Liver (tissue), 9 donors: ENCODE measurements around the gene RNF217. TPM values are rescaled to one million over a fixed set of nuclear protein-coding genes. Genes with fewer than 3 reads are reported as not detected.

Experiments used
- DNase-seq: peaks from one replicate; pipeline ENCODE4 v3.0.0-alpha.2; 2017; ENCODE audit warnings: low spot score
- H3K27ac ChIP-seq, 2 donors: one replicate each; pipeline ENCODE4 v1.7.0; 2013; ENCODE audit warnings: inconsistent platforms in 2 of 2, low read length in 2 of 2, control low read depth in 1 of 2, low read depth in 1 of 2, mild to moderate bottlenecking in 1 of 2
- H3K27me3 ChIP-seq, 4 donors: one replicate each; pipeline versions ENCODE4 v1.6.1 to v1.7.0; 2013; ENCODE audit warnings: low read length in 3 of 4, inconsistent platforms in 1 of 4, mild to moderate bottlenecking in 1 of 4, moderate library complexity in 1 of 4; ENCODE audit not compliant: control insufficient read depth in 4 of 4, insufficient read depth in 4 of 4
- H3K36me3 ChIP-seq, 4 donors: one replicate each; pipeline versions ENCODE4 v1.6.1 to v1.7.0; 2013; ENCODE audit warnings: low read length in 3 of 4, mild to moderate bottlenecking in 3 of 4, low read depth in 1 of 4, moderate library complexity in 1 of 4; ENCODE audit not compliant: control insufficient read depth in 4 of 4, insufficient read depth in 3 of 4
- H3K4me1 ChIP-seq, 4 donors: one replicate each; pipeline versions ENCODE4 v1.6.1 to v1.7.0; 2013; ENCODE audit warnings: low read length in 3 of 4, mild to moderate bottlenecking in 3 of 4, moderate library complexity in 1 of 4; ENCODE audit not compliant: control insufficient read depth in 4 of 4, insufficient read depth in 4 of 4
- H3K4me3 ChIP-seq, 3 donors: one replicate each; pipeline versions ENCODE4 v1.6.1 to v1.7.0; 2013; ENCODE audit warnings: low read length in 3 of 3, control low read depth in 1 of 3, low read depth in 1 of 3, mild to moderate bottlenecking in 1 of 3
- H3K9ac ChIP-seq, 2 donors: one replicate each; pipeline ENCODE4 v1.7.0; 2013; ENCODE audit warnings: low read length in 2 of 2, mild to moderate bottlenecking in 2 of 2, moderate library complexity in 2 of 2, control low read depth in 1 of 2, low read depth in 1 of 2
- H3K9me3 ChIP-seq, 4 donors: one replicate each; pipeline versions ENCODE4 v1.6.1 to v1.7.0; 2013; ENCODE audit warnings: low read length in 3 of 4; ENCODE audit not compliant: control insufficient read depth in 4 of 4
- EGR1 ChIP-seq, 2 donors: IDR thresholded peaks; 2 replicates each; pipeline ENCODE4 v1.6.1; 2016 to 2018; ENCODE audit warnings: antibody characterized with exemption in 2 of 2, low read depth in 2 of 2
- GABPA ChIP-seq, 2 donors: IDR thresholded peaks in 1 of 2; conservative IDR thresholded peaks in 1 of 2; 2 replicates each; pipeline ENCODE4 v1.6.1; 2016; ENCODE audit warnings: antibody characterized with exemption in 2 of 2, mild to moderate bottlenecking in 1 of 2, moderate library complexity in 1 of 2
- HNF4A ChIP-seq, 2 donors: conservative IDR thresholded peaks; 2 replicates each; pipeline ENCODE4 v1.6.1; 2016; ENCODE audit warnings: antibody characterized with exemption in 2 of 2, mild to moderate bottlenecking in 2 of 2
- RXRA ChIP-seq, 2 donors: IDR thresholded peaks; 2 replicates each; pipeline ENCODE4 v1.6.1; 2017 to 2018; ENCODE audit warnings: antibody characterized with exemption in 2 of 2, mild to moderate bottlenecking in 1 of 2
- SP1 ChIP-seq: IDR thresholded peaks from 2 replicates; pipeline ENCODE4 v1.6.1; 2018; ENCODE audit warnings: antibody characterized with exemption, mild to moderate bottlenecking
- TAF1 ChIP-seq: conservative IDR thresholded peaks from 2 replicates; pipeline ENCODE4 v1.6.1; 2016; ENCODE audit warnings: antibody characterized with exemption, mild to moderate bottlenecking
- YY1 ChIP-seq: IDR thresholded peaks from 2 replicates; pipeline ENCODE4 v1.6.1; 2016; ENCODE audit warnings: antibody characterized with exemption, mild to moderate bottlenecking
- WGBS: extraction: QIAGEN DNeasy Blood & Tissue Kit; methylation state at CpG from one replicate; pipeline ENCODE4 v1.1.7; 2013; 5-methylcytosine and 5-hydroxymethylcytosine counted together
- polyA plus RNA-seq, 2 donors: library from polyadenylated mRNA; stranded (reverse) in 1 of 2; unstranded in 1 of 2; fragments of 200-250 nt in 1 of 2; fragments of >200 nt in 1 of 2; fragmentation: Nextera tagmentation in 1 of 2; extraction: Ambion mirVana in 1 of 2; gene quantifications; one replicate each; pipeline versions ENCODE4 v1.2.1 to v1.2.3, GENCODE V29; 2013 to 2015
- total RNA-seq, 2 donors: library from RNA; depleted of rRNA; stranded (reverse); fragments of >200 nt; gene quantifications; one replicate each; pipeline ENCODE4 v1.2.3, GENCODE V29; 2014
- TF ChIP-seq, protein P1 (sequence below): IDR thresholded peaks from 2 replicates; pipeline ENCODE4 v1.6.1; 2016; ENCODE audit warnings: antibody characterized with exemption
- TF ChIP-seq, protein P2 (sequence below): fragments of 150-350 bp; IDR thresholded peaks from 2 replicates; pipeline ENCODE4 v1.5.1; 2017; ENCODE audit warnings: improper control_type of control experiment, low read depth, low read length; ENCODE audit not compliant: missing input control
- TF ChIP-seq, protein P3 (sequence below): IDR thresholded peaks from 2 replicates; pipeline ENCODE4 v1.6.1; 2016; ENCODE audit warnings: antibody characterized with exemption, mild to moderate bottlenecking
- donor health status: healthy.
- donor health status: healthy.
- donor health status: healthy.
- donor health status: healthy.
- donor health status: healthy.

The RNF217 gene
- total and polyA plus RNA-seq, 4 donors, result 2.3 to 18.3 (median 4.1) TPM

DNA sequence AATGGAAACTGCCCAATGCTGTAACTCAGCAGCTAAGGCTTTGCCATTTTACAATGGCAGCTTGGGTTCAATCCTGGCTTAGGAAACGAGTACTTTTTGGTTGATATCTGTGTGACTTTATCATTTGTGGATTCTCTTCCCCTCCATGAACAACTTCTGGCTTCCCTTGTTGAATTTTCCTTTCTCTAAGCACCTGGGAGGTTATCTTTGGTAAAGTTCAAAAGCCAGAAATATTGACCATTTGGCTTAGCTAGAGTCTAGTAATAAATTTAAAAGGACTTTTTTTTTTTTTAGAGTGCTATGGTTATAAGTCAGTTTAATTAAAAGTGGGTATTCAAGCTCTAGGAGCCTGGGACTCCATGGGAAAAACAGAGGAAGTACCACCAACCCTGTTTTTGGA is 159.7 kb downstream of the RNF217 start:
- peak; percentile 32 for TF ChIP-seq YY1
- TF ChIP-seq, protein P1, sequence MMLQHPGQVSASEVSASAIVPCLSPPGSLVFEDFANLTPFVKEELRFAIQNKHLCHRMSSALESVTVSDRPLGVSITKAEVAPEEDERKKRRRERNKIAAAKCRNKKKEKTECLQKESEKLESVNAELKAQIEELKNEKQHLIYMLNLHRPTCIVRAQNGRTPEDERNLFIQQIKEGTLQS, result no peak
- TF ChIP-seq HNF4A (conservative IDR thresholded peaks at IDR 0.05), result peak; percentile 32 to 58
- TF ChIP-seq RXRA (IDR thresholded peaks at IDR 0.05), result peak in 1 of 2 donors; percentile 36
- no peaks in the 10 kb centered on the region for H3K9me3 ChIP-seq
- no peak overlapping the region for H3K4me3 ChIP-seq
- H3K4me1 ChIP-seq, result peaks cover 0 to 22% (median 17%) of the 10 kb centered on the region in 4 donors
- DNase-seq, result no peak
- no peak overlapping the region for H3K27ac ChIP-seq
- H3K36me3 ChIP-seq, result no peaks in the 10 kb centered on the region
- H3K27me3 ChIP-seq, result no peaks in the 10 kb centered on the region
- H3K9ac ChIP-seq, result no peak overlapping the region
- 26% methylated on average over 1 of the region's 1 CpG for WGBS

DNA sequence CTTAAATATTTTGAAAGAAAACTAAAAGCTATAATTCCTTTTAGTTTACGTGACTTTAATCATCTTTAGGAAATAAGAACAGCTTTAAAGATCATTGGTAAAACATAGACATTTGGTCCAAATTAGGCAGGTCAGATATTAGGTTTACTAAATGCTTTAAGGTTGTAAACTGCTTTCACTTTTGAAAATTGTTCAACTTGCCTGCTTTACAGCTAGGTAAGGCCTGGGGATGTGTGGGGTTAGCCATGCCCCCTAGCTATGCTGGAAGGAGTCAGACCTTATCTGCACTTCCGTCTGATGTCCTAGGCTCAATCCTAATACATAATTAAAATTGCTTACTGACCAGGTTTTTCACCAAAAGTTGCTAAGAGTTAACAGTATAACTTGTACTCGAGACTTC is 160.8 kb downstream of the RNF217 start:
- Histone ChIP-seq H3K9ac (peak overlapping the region in 1 of 2 donors; percentile 26), H3K36me3 (no peaks in the 10 kb centered on the region), H3K4me3 (peak overlapping the region; percentile 18 to 66 (median 34)), H3K9me3 (no peaks in the 10 kb centered on the region), H3K4me1 (peaks cover 0 to 22% (median 17%) of the 10 kb centered on the region in 4 donors), H3K27ac (peak overlapping the region in 1 of 2 donors; percentile 64), H3K27me3 (no peaks in the 10 kb centered on the region)
- DNase-seq, result no peak
- TF ChIP-seq GABPA (IDR thresholded peaks at IDR 0.05 in 1 of 2, conservative IDR thresholded peaks at IDR 0.05 in 1 of 2) (peak in 1 of 2 donors; percentile 48), SP1 (peak; percentile 18)
- TF ChIP-seq, protein P2, sequence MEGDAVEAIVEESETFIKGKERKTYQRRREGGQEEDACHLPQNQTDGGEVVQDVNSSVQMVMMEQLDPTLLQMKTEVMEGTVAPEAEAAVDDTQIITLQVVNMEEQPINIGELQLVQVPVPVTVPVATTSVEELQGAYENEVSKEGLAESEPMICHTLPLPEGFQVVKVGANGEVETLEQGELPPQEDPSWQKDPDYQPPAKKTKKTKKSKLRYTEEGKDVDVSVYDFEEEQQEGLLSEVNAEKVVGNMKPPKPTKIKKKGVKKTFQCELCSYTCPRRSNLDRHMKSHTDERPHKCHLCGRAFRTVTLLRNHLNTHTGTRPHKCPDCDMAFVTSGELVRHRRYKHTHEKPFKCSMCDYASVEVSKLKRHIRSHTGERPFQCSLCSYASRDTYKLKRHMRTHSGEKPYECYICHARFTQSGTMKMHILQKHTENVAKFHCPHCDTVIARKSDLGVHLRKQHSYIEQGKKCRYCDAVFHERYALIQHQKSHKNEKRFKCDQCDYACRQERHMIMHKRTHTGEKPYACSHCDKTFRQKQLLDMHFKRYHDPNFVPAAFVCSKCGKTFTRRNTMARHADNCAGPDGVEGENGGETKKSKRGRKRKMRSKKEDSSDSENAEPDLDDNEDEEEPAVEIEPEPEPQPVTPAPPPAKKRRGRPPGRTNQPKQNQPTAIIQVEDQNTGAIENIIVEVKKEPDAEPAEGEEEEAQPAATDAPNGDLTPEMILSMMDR, result no peak
- 49% methylated on average over 3 of the region's 3 CpGs for WGBS

DNA sequence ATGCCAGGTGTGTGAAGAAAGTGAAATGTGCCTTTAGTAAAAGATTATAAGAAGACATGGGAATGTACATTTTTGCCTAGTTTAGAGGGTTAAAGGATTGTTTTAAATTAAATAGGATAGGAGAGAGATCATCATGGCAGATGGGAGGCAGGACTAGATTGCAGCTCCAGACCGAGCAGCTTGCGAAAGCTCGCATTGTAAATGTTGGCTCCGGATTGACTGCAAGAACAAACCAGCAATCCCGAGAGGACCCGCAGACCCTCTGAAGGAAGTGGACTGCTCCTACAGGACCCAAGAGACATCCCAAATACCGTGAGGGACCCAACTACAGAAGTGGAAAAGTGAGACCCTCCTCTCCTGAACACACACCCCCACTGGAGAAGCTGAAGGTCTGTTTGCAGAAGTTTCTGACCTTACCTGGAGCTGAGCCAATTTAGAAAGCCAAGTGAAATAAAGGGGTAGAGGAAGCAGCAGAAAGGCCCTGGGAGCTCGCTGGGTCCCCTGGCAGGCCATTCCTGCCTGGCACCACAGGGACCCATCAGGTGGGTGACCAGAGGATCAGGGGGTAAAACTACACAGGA is 161.3 kb downstream of the RNF217 start:
- DNase-seq, result no peak
- no peaks in the 10 kb centered on the region for H3K36me3 ChIP-seq
- H3K9ac ChIP-seq, result peak overlapping the region; percentile 26 to 39
- H3K9me3 ChIP-seq, result no peaks in the 10 kb centered on the region
- 32% methylated on average over 8 of the region's 8 CpGs for WGBS
- peak overlapping the region; percentile 34 to 66 (median 49) for H3K4me3 ChIP-seq
- H3K27me3 ChIP-seq, result no peaks in the 10 kb centered on the region
- H3K27ac ChIP-seq, result peak overlapping the region in 1 of 2 donors; percentile 64
- TF ChIP-seq, protein P3, sequence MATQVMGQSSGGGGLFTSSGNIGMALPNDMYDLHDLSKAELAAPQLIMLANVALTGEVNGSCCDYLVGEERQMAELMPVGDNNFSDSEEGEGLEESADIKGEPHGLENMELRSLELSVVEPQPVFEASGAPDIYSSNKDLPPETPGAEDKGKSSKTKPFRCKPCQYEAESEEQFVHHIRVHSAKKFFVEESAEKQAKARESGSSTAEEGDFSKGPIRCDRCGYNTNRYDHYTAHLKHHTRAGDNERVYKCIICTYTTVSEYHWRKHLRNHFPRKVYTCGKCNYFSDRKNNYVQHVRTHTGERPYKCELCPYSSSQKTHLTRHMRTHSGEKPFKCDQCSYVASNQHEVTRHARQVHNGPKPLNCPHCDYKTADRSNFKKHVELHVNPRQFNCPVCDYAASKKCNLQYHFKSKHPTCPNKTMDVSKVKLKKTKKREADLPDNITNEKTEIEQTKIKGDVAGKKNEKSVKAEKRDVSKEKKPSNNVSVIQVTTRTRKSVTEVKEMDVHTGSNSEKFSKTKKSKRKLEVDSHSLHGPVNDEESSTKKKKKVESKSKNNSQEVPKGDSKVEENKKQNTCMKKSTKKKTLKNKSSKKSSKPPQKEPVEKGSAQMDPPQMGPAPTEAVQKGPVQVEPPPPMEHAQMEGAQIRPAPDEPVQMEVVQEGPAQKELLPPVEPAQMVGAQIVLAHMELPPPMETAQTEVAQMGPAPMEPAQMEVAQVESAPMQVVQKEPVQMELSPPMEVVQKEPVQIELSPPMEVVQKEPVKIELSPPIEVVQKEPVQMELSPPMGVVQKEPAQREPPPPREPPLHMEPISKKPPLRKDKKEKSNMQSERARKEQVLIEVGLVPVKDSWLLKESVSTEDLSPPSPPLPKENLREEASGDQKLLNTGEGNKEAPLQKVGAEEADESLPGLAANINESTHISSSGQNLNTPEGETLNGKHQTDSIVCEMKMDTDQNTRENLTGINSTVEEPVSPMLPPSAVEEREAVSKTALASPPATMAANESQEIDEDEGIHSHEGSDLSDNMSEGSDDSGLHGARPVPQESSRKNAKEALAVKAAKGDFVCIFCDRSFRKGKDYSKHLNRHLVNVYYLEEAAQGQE, result no peak
- TF ChIP-seq GABPA (IDR thresholded peaks at IDR 0.05 in 1 of 2, conservative IDR thresholded peaks at IDR 0.05 in 1 of 2), result no peak
- TF ChIP-seq YY1, result peak; percentile 68
- no peak for TF ChIP-seq EGR1 (IDR thresholded peaks at IDR 0.05; ENCODE audit: low read depth in 2 of 2)
- no peak for TF ChIP-seq SP1
- peak in 1 of 2 donors; percentile 3 for TF ChIP-seq RXRA (IDR thresholded peaks at IDR 0.05)
- TF ChIP-seq HNF4A (conservative IDR thresholded peaks at IDR 0.05), result peak in 1 of 2 donors; percentile 4
- peak; percentile 41 for TF ChIP-seq TAF1
- peaks cover 0 to 22% (median 17%) of the 10 kb centered on the region in 4 donors for H3K4me1 ChIP-seq
